SU-DHL-6 (cell line): ENCODE measurements around the gene PPT2.

ENCODE experiments used
- H2AFZ ChIP-seq: fragments of 200-600 bp; sonication (generic); 2 replicates; pipeline ENCODE4 v1.6.1; 2014; ENCODE audit warnings: low read depth, mild to moderate bottlenecking, moderate library complexity, mixed read lengths, antibody characterized with exemption, low read length; ENCODE audit not compliant: severe bottlenecking
- H3F3A ChIP-seq: fragments of 200-600 bp; shearing (Covaris generic); 2 replicates; pipeline ENCODE4 v1.6.0; 2016; ENCODE audit warnings: antibody characterized with exemption, mild to moderate bottlenecking; ENCODE audit not compliant: insufficient read depth
- H3K27ac ChIP-seq: fragments of 200-600 bp; sonication (generic); 2 replicates; pipeline ENCODE4 v1.5.1; 2016; ENCODE audit warnings: low read depth, mild to moderate bottlenecking, low read length, moderate library complexity, mixed read lengths
- H3K27me3 ChIP-seq: fragments of 200-600 bp; sonication (generic), shearing (Covaris generic); 2 replicates; pipeline ENCODE4 v1.6.0; 2014; ENCODE audit warnings: mild to moderate bottlenecking, low read length
- H3K36me3 ChIP-seq: fragments of 200-600 bp; sonication (generic); 2 replicates; pipeline ENCODE4 v1.6.1; 2014; ENCODE audit warnings: mild to moderate bottlenecking, low read length, mixed read lengths
- H3K4me2 ChIP-seq: fragments of 300-600, 200-600 bp; shearing (Covaris generic), sonication (generic); 2 replicates; pipeline ENCODE4 v1.6.0; 2014; ENCODE audit warnings: low read length, low read depth, mild to moderate bottlenecking; ENCODE audit not compliant: poor library complexity, severe bottlenecking
- H3K4me3 ChIP-seq: fragments of 200-600 bp; sonication (generic); 2 replicates; pipeline ENCODE4 v1.5.1; 2014; ENCODE audit warnings: antibody characterized with exemption, low read length, mild to moderate bottlenecking, mixed read lengths; ENCODE audit not compliant: insufficient read depth, poor library complexity, severe bottlenecking
- H3K79me2 ChIP-seq: fragments of 200-600 bp; sonication (generic); 2 replicates; pipeline ENCODE4 v1.6.1; 2014; ENCODE audit warnings: mild to moderate bottlenecking, low read length, moderate library complexity; ENCODE audit not compliant: insufficient read depth
- H3K9ac ChIP-seq: fragments of 200-600 bp; sonication (generic); 2 replicates; pipeline ENCODE4 v1.7.0; 2014; ENCODE audit warnings: mild to moderate bottlenecking, low read length
- H3K9me2 ChIP-seq: fragments of 200-600 bp; sonication (generic); replicated peaks from 2 replicates; pipeline ENCODE4 v1.6.1; 2014; ENCODE audit warnings: low read length; ENCODE audit not compliant: insufficient read depth
- H3K9me3 ChIP-seq: fragments of 200-600 bp; sonication (generic); 2 replicates; pipeline ENCODE4 v1.6.1; 2014; ENCODE audit warnings: low read length, mixed read lengths; ENCODE audit not compliant: insufficient read depth
- H4K20me1 ChIP-seq: fragments of 200-600 bp; sonication (generic); 2 replicates; pipeline ENCODE4 v1.6.1; 2014; ENCODE audit warnings: low read depth, mild to moderate bottlenecking, antibody characterized with exemption, low read length, moderate library complexity, mixed read lengths
- EZH2phosphoT487 ChIP-seq: fragments of 200-600 bp; sonication (generic), shearing (Covaris generic); conservative IDR thresholded peaks from 2 replicates; pipeline ENCODE4 v1.6.1; 2018; ENCODE audit warnings: mild to moderate bottlenecking, antibody characterized with exemption, low read length, moderate library complexity, mixed read lengths
- TF ChIP-seq, protein P1 (sequence below): fragments of 200-600 bp; sonication (generic); IDR thresholded peaks from one replicate; pipeline ENCODE4 v1.5.1; 2017; ENCODE audit warnings: antibody characterized with exemption, mild to moderate bottlenecking, low read length, moderate library complexity; ENCODE audit not compliant: insufficient read depth, poor library complexity, severe bottlenecking

The PPT2 gene

DNA sequence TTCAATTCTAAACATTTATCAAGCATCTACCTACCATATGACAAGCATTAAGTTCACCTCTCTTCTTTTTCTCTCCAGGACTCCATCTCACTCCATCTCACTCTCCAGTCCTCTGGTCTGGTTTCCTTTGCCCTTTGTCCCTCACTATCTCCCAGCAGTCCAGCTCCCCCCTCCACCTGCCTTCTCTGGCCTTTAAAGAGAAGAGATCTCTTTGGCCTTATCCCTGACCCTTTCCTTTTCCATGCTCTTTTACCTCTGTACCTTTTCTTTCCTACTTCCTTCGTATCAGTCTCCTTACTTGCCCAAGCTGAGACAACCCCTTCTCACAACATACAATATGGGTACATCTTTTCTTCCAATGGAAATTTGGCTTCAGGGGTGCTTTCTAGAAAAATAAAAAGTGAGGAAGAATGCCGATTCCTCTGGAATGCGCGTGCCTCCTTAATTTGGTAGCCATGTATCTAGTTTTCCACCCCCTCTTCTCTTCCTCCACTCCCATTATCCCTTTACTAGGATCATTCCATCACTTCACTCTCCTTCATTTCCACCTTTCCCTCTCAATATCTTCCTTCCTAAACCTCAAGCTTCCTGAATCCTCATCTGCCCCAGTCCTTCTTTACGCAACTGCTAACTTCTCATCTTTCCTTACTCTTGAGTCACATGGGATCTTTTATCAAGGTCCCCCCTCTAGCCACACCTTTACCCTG lies 22.7 kb downstream of the PPT2 start:
- Histone ChIP-seq H3K36me3 (no peaks in the 10 kb centered on the region), H3K9ac (peak overlapping the region; percentile 88), H3K79me2 (peaks cover 31% of the 10 kb centered on the region), H4K20me1 (no peaks in the 10 kb centered on the region), H3K27me3 (no peaks in the 10 kb centered on the region), H3K4me2 (peak overlapping the region; percentile 73), H3F3A (peaks cover 16% of the 10 kb centered on the region), H3K4me3 (peak overlapping the region; percentile 86), H3K9me3 (no peaks in the 10 kb centered on the region), H2AFZ (peak overlapping the region; percentile 59), H3K9me2 (no peaks in the 10 kb centered on the region), H3K27ac (peak overlapping the region; percentile 81)
- TF ChIP-seq EZH2phosphoT487: no peak
- TF ChIP-seq, protein P1, sequence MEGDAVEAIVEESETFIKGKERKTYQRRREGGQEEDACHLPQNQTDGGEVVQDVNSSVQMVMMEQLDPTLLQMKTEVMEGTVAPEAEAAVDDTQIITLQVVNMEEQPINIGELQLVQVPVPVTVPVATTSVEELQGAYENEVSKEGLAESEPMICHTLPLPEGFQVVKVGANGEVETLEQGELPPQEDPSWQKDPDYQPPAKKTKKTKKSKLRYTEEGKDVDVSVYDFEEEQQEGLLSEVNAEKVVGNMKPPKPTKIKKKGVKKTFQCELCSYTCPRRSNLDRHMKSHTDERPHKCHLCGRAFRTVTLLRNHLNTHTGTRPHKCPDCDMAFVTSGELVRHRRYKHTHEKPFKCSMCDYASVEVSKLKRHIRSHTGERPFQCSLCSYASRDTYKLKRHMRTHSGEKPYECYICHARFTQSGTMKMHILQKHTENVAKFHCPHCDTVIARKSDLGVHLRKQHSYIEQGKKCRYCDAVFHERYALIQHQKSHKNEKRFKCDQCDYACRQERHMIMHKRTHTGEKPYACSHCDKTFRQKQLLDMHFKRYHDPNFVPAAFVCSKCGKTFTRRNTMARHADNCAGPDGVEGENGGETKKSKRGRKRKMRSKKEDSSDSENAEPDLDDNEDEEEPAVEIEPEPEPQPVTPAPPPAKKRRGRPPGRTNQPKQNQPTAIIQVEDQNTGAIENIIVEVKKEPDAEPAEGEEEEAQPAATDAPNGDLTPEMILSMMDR: no peak

GRCh38 chr6:32177183-32177787 lies 23.3 kb downstream of the PPT2 start:
- peak overlapping the region; percentile 59 for H2AFZ ChIP-seq

GRCh38 chr6:32177788-32178546 lies 24.0 kb downstream of the PPT2 start, which contains the start of gene RNF5:
TSS of gene RNF5 (plus strand) at chr6:32178405. CDS start at chr6:32178512, 107 bp downstream.
- Histone ChIP-seq H3K4me2 (peak within 1 kb of the TSS; percentile 93), H3K27ac (peak within 1 kb of the TSS; percentile 81), H3K27me3 (no peaks in the 10 kb centered on the region), H3F3A (peaks cover 16% of the 10 kb centered on the region), H3K4me3 (peak within 1 kb of the TSS; percentile 86), H3K9me2 (no peaks in the 10 kb centered on the region), H4K20me1 (no peaks in the 10 kb centered on the region), H3K9ac (peak within 1 kb of the TSS; percentile 88), H3K79me2 (peaks cover 31% of the 10 kb centered on the region), H3K36me3 (no peaks in the 10 kb centered on the region), H3K9me3 (no peaks in the 10 kb centered on the region), H2AFZ (peak within 1 kb of the TSS; percentile 59)
- TF ChIP-seq, protein P1: no peak
- no peak for TF ChIP-seq EZH2phosphoT487

More at GRCh38 chr6:32177183-32177787, 23.3 kb downstream of the PPT2 start:
- no peaks in the 10 kb centered on the region for H3K27me3 ChIP-seq
- peak overlapping the region; percentile 73 for H3K4me2 ChIP-seq
- peaks cover 31% of the 10 kb centered on the region for H3K79me2 ChIP-seq
- peak overlapping the region; percentile 81 for H3K27ac ChIP-seq
- peak overlapping the region; percentile 88 for H3K9ac ChIP-seq
- no peaks in the 10 kb centered on the region for H3K36me3 ChIP-seq
- H3K9me2 ChIP-seq: no peaks in the 10 kb centered on the region
- no peaks in the 10 kb centered on the region for H3K9me3 ChIP-seq
- H3K4me3 ChIP-seq: peak overlapping the region; percentile 86
- H4K20me1 ChIP-seq: no peaks in the 10 kb centered on the region
- TF ChIP-seq EZH2phosphoT487: no peak
- TF ChIP-seq, protein P1: no peak
- peaks cover 16% of the 10 kb centered on the region for H3F3A ChIP-seq
